Spleen (tissue), 11 donors: ENCODE measurements around the gene CROT. TPM values are rescaled to one million over a fixed set of nuclear protein-coding genes. Genes with fewer than 3 reads are reported as not detected.

Experiments used
- DNase-seq: peaks from one replicate; pipeline ENCODE4 v3.0.0-alpha.2; 2020
- H3K27ac ChIP-seq, 8 donors: fragments of 200-600 bp; sonication (generic) in 7 of 8; 1 replicate in 4 of 8; 2 replicates in 4 of 8; pipeline versions ENCODE4 v1.5.0 to v1.8.0; 2016 to 2021; ENCODE audit warnings: inconsistent platforms in 4 of 8, mild to moderate bottlenecking in 4 of 8, moderate library complexity in 1 of 8
- H3K27me3 ChIP-seq, 7 donors: fragments of 200-600 bp; sonication (generic) in 6 of 7; replicated peaks in 1 of 7; 1 replicate in 4 of 7; 2 replicates in 3 of 7; pipeline versions ENCODE4 v1.5.0 to v1.8.0; 2016 to 2021; ENCODE audit warnings: inconsistent platforms in 3 of 7, mild to moderate bottlenecking in 1 of 7
- H3K36me3 ChIP-seq, 6 donors: fragments of 200-600 bp; sonication (generic) in 5 of 6; 1 replicate in 4 of 6; 2 replicates in 2 of 6; pipeline versions ENCODE4 v1.5.0 to v1.8.0; 2016 to 2021; ENCODE audit warnings: inconsistent platforms in 2 of 6
- H3K4me1 ChIP-seq, 6 donors: fragments of 200-600 bp; sonication (generic) in 5 of 6; 1 replicate in 3 of 6; 2 replicates in 3 of 6; pipeline versions ENCODE4 v1.5.0 to v1.8.0; 2016 to 2021; ENCODE audit warnings: inconsistent platforms in 3 of 6
- H3K4me3 ChIP-seq, 8 donors: fragments of 200-600 bp; sonication (generic) in 7 of 8; 1 replicate in 4 of 8; 2 replicates in 4 of 8; pipeline versions ENCODE4 v1.5.0 to v1.8.0; 2016 to 2021; ENCODE audit warnings: inconsistent platforms in 4 of 8, mild to moderate bottlenecking in 4 of 8, moderate library complexity in 2 of 8
- H3K9me3 ChIP-seq, 8 donors: fragments of 200-600 bp; sonication (generic) in 7 of 8; 1 replicate in 4 of 8; 2 replicates in 4 of 8; pipeline versions ENCODE4 v1.5.0 to v1.8.0; 2016 to 2021; ENCODE audit warnings: inconsistent platforms in 4 of 8
- POLR2A ChIP-seq, 3 donors: fragments of 450-650 bp; IDR thresholded peaks; one replicate each; pipeline ENCODE4 v1.5.1; 2017; ENCODE audit warnings: antibody characterized with exemption in 3 of 3, mild to moderate bottlenecking in 1 of 3
- POLR2AphosphoS5 ChIP-seq, 3 donors: sonication (generic); formaldehyde crosslinking; IDR thresholded peaks; one replicate each; pipeline ENCODE4 v1.5.1; 2017; ENCODE audit warnings: antibody characterized with exemption in 3 of 3
- WGBS, 5 donors: extraction: QIAGEN DNeasy Blood & Tissue Kit in 3 of 5; methylation state at CpG; one replicate each; pipeline versions ENCODE4 v1.1.5 to v1.1.7; 2013 to 2018; 5-methylcytosine and 5-hydroxymethylcytosine counted together
- intact Hi-C: fragments of 100-400 bp; cut with DNase I; formaldehyde crosslinking; loops from one replicate; pipeline ENCODE4 v1.15.0; 2023; ENCODE audit warnings: low total_unique reads
- polyA plus RNA-seq, 3 donors: library from polyadenylated mRNA; stranded (reverse); fragments of 200-250 nt; gene quantifications; one replicate each; pipeline ENCODE4 v1.2.1, GENCODE V29; 2013
- total RNA-seq, 7 donors: library from RNA; depleted of rRNA in 3 of 7; stranded (reverse); fragments of >200 nt in 3 of 7; fragmentation: NEBNext Ultra II Directional in 4 of 7; extraction: Animal tissue kit (Norgen Biotek cat#: 25700) in 4 of 7; gene quantifications; one replicate each; pipeline versions ENCODE4 v1.1.0 to v1.2.1, GENCODE V29; 2016 to 2021
- TF ChIP-seq, protein P1 (sequence below), 11 experiments: fragments of 200-600 bp in 7 of 11; fragments of 450-650 bp in 4 of 11; sonication (generic) in 4 of 11; IDR thresholded peaks in 8 of 11; conservative IDR thresholded peaks in 3 of 11; 1 replicate in 7 of 11; 2 replicates in 4 of 11; pipeline versions ENCODE4 v1.4.0 to v1.8.0; 2016 to 2021; ENCODE audit warnings: antibody characterized with exemption in 11 of 11, inconsistent platforms in 4 of 11, mild to moderate bottlenecking in 1 of 11
- donor health status: healthy with polysubstance abuse.
- donor health status: DM: no; HTN: no; CAD: no; lungs with moderate emphysema.
- donor health status: DM: no; HTN: no; CAD: no.
- donor health status: Bipolar disorder and iron deficiency.
- donor health status: healthy.
- donor health status: DM: no; HTN: no; CAD: no.
- donor health status: DM: yes; HTN: yes; CAD: no.

The CROT gene
- total and polyA plus RNA-seq, 10 donors: 4.2 to 21.1 (median 11.0) TPM

GRCh38 chr7:87391020-87391701 is 45.7 kb downstream of the CROT start:
- intact Hi-C loops: no loop called here
- Histone ChIP-seq H3K27me3 (no peaks in the 10 kb centered on the region), H3K27ac (no peak overlapping the region), H3K36me3 (peaks cover 0 to 76% (median 19%) of the 10 kb centered on the region in 6 donors), H3K4me3 (no peak overlapping the region), H3K4me1 (no peaks in the 10 kb centered on the region), H3K9me3 (peaks cover 0 to 3% (median 0%) of the 10 kb centered on the region in 8 donors)
- TF ChIP-seq POLR2AphosphoS5 (IDR thresholded peaks at IDR 0.05) (no peak), POLR2A (IDR thresholded peaks at IDR 0.05) (no peak)
- TF ChIP-seq, protein P1, sequence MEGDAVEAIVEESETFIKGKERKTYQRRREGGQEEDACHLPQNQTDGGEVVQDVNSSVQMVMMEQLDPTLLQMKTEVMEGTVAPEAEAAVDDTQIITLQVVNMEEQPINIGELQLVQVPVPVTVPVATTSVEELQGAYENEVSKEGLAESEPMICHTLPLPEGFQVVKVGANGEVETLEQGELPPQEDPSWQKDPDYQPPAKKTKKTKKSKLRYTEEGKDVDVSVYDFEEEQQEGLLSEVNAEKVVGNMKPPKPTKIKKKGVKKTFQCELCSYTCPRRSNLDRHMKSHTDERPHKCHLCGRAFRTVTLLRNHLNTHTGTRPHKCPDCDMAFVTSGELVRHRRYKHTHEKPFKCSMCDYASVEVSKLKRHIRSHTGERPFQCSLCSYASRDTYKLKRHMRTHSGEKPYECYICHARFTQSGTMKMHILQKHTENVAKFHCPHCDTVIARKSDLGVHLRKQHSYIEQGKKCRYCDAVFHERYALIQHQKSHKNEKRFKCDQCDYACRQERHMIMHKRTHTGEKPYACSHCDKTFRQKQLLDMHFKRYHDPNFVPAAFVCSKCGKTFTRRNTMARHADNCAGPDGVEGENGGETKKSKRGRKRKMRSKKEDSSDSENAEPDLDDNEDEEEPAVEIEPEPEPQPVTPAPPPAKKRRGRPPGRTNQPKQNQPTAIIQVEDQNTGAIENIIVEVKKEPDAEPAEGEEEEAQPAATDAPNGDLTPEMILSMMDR (IDR thresholded peaks at IDR 0.05 in 8 of 11, conservative IDR thresholded peaks at IDR 0.05 in 3 of 11): no peak
- DNase-seq: no peak
- WGBS, 5 donors: 96 to 97% (median 96%) methylated on average over 8 of the region's 8 CpGs

DNA sequence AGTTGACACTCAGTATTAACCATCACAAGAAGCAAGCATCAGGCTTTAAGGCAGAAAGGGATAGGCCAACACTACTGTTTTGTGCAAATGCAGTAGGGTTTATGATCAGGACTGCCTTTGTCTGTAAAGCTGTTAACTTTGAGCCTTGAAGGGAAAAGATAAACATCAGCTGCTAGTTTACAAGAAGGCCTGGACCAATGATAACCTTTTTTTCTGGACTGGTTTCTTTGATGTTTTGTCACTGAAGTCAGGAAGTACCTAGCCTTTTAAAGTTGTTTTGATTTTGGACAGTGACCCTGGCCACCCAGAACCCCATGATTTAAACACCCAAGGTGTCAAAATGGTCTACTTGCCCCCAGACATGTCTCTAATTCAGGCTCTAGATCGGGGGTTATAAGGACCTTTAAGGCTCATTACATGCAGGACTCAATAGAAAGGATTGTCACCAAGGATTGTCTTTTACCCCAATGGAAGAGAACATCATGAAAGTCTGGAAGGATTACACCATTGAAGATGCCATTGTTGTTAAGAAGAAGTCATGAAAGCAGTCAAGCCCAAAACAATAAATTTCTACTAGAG is 50.1 kb downstream of the CROT start:
- H3K4me1 ChIP-seq: no peaks in the 10 kb centered on the region
- TF ChIP-seq POLR2A (IDR thresholded peaks at IDR 0.05) (no peak), POLR2AphosphoS5 (IDR thresholded peaks at IDR 0.05) (no peak)
- TF ChIP-seq, protein P1 (IDR thresholded peaks at IDR 0.05 in 8 of 11, conservative IDR thresholded peaks at IDR 0.05 in 3 of 11): no peak
- no peak for DNase-seq
- no peak overlapping the region for H3K27ac ChIP-seq
- no peaks in the 10 kb centered on the region for H3K27me3 ChIP-seq
- H3K9me3 ChIP-seq: no peaks in the 10 kb centered on the region
- intact Hi-C loops: no loop called here
- H3K4me3 ChIP-seq: no peak overlapping the region
- H3K36me3 ChIP-seq: peaks cover 0 to 65% (median 10%) of the 10 kb centered on the region in 6 donors
- WGBS, 5 donors: 84 to 96% (median 91%) methylated on average over 1 of the region's 1 CpG

GRCh38 chr7:87398446-87398845 is 53.0 kb downstream of the CROT start:
- no peak for TF ChIP-seq POLR2A (IDR thresholded peaks at IDR 0.05)
- TF ChIP-seq, protein P1 (IDR thresholded peaks at IDR 0.05 in 8 of 11, conservative IDR thresholded peaks at IDR 0.05 in 3 of 11): no peak
- TF ChIP-seq POLR2AphosphoS5 (IDR thresholded peaks at IDR 0.05): no peak
- Histone ChIP-seq H3K27ac (no peak overlapping the region), H3K27me3 (no peaks in the 10 kb centered on the region), H3K4me1 (no peaks in the 10 kb centered on the region), H3K9me3 (no peaks in the 10 kb centered on the region), H3K4me3 (no peak overlapping the region), H3K36me3 (peaks cover 0 to 74% (median 4%) of the 10 kb centered on the region in 6 donors)
- intact Hi-C loops: no loop called here
- 74 to 93% (median 92%) methylated on average over 2 of the region's 2 CpGs for WGBS, 5 donors
- no peak for DNase-seq

GRCh38 chr7:87404674-87405073 is 59.2 kb downstream of the CROT start:
- Histone ChIP-seq H3K9me3 (no peaks in the 10 kb centered on the region), H3K36me3 (peaks cover 0 to 54% (median 0%) of the 10 kb centered on the region in 6 donors), H3K4me1 (no peaks in the 10 kb centered on the region), H3K27me3 (no peaks in the 10 kb centered on the region), H3K27ac (no peak overlapping the region), H3K4me3 (no peak overlapping the region)
- DNase-seq: no peak
- TF ChIP-seq, protein P1 (IDR thresholded peaks at IDR 0.05 in 8 of 11, conservative IDR thresholded peaks at IDR 0.05 in 3 of 11): no peak
- TF ChIP-seq POLR2A (IDR thresholded peaks at IDR 0.05) (no peak), POLR2AphosphoS5 (IDR thresholded peaks at IDR 0.05) (no peak)
- intact Hi-C loops: no loop called here
